IPS DF 4.7 (cell line): Measurements from ENCODE around the gene SYNDIG1.

Experiments
- DNase-seq: peaks from one replicate; pipeline ENCODE4 v3.0.0-alpha.2; 2013; ENCODE audit warnings: low spot score; ENCODE audit errors: extremely low read depth

Gene SYNDIG1

GRCh38 chr20:24672181-24672880 lies 202.9 kb downstream of the SYNDIG1 start:
- DNase-seq, result no peak

- DNase-seq, result no peak
These were observed 203.7 kb downstream of the SYNDIG1 start for GRCh38 chr20:24672886-24673677.

GRCh38 chr20:24673678-24674570 lies 204.5 kb downstream of the SYNDIG1 start:
- no peak for DNase-seq

- DNase-seq, result no peak
These were observed 205.6 kb downstream of the SYNDIG1 start for GRCh38 chr20:24674921-24675605.

- DNase-seq, result no peak
These were observed 206.4 kb downstream of the SYNDIG1 start for GRCh38 chr20:24675651-24676352.

GRCh38 chr20:24676353-24676977 lies 207.0 kb downstream of the SYNDIG1 start:
- no peak for DNase-seq

GRCh38 chr20:24676978-24677370 lies 207.5 kb downstream of the SYNDIG1 start:
- DNase-seq, result no peak

- DNase-seq, result no peak
These were observed 208.3 kb downstream of the SYNDIG1 start for GRCh38 chr20:24677626-24678315.

GRCh38 chr20:24678351-24679106 lies 209.1 kb downstream of the SYNDIG1 start:
- no peak for DNase-seq

- no peak for DNase-seq
These were observed 210.1 kb downstream of the SYNDIG1 start for GRCh38 chr20:24679448-24680047.

GRCh38 chr20:24681634-24682495 lies 212.4 kb downstream of the SYNDIG1 start:
- DNase-seq, result no peak

- no peak for DNase-seq
These were observed 213.1 kb downstream of the SYNDIG1 start for GRCh38 chr20:24682496-24682985.

GRCh38 chr20:24683676-24684075 lies 214.2 kb downstream of the SYNDIG1 start:
- DNase-seq, result no peak

GRCh38 chr20:24684421-24684871 lies 215.0 kb downstream of the SYNDIG1 start:
- no peak for DNase-seq

- DNase-seq, result no peak
These were observed 215.7 kb downstream of the SYNDIG1 start for GRCh38 chr20:24684956-24685691.

GRCh38 chr20:24685736-24686135 lies 216.3 kb downstream of the SYNDIG1 start:
- no peak for DNase-seq
